K562 (cell line): ENCODE results near the gene ENTREP1. TPM values are rescaled to one million over a fixed set of nuclear protein-coding genes. Genes with fewer than 3 reads are reported as not detected.

Source experiments
- ATAC-seq: fragments of 200-7000 bp; cut with Tn5 transposase; 3 replicates; pipeline ENCODE4 v1.9.1; 2020; ENCODE audit warnings: moderate library complexity
- BruUV-seq: library from RNA; stranded (reverse); fragments of 400-500 nt; replicated peaks from 2 replicates; lab custom pipeline; 2021; lab: Mats Ljungman, UMichigan
- CTCF ChIA-PET: fragments of 300-600 bp; formaldehyde crosslinking; extraction: SDS; loops from one replicate; lab custom pipeline; 2021; ENCODE audit warnings: low intra/inter-chr PET ratio; lab: Yijun Ruan, JAX
- POLR2A ChIA-PET: fragments of 300-600, 350-650 bp; sonication (Branson Sonifier 250); formaldehyde crosslinking; extraction: SDS; loops from one replicate; lab custom pipeline; 2021; ENCODE audit warnings: antibody characterized with exemption, inconsistent platforms; lab: Yijun Ruan, JAX
- DNase-seq, 4 experiments: peaks; one replicate each; pipeline versions ENCODE4 v3.0.0 to v3.0.0-alpha.2; 2011 to 2018; ENCODE audit warnings: low spot score in 3 of 4, mixed read lengths in 3 of 4; ENCODE audit errors: extremely low read depth in 1 of 4
- FAIRE-seq: peaks from 2 replicates; lab custom pipeline; 2011; peaks lifted over from hg19 to GRCh38; lab: Jason Lieb, UNC
- H2AFZ ChIP-seq: 2 replicates; pipeline ENCODE4 v1.6.0; 2011; ENCODE audit warnings: low read depth, low read length, control low read depth, inconsistent platforms
- H3K27ac ChIP-seq: fragments of 200-600 bp; 3 replicates; pipeline ENCODE4 v1.8.0; 2011; ENCODE audit warnings: low read depth, mild to moderate bottlenecking, control low read depth, inconsistent platforms, low read length, moderate library complexity, mixed read lengths; ENCODE audit errors: extremely low read depth
- H3K27me3 ChIP-seq, 2 experiments: fragments of 300-600 bp in 1 of 2; 2 replicates in 1 of 2; 3 replicates in 1 of 2; pipeline versions ENCODE4 v1.6.0 to v1.8.0; 2011; ENCODE audit warnings: inconsistent platforms in 2 of 2, low read length in 2 of 2, mild to moderate bottlenecking in 1 of 2, mixed read lengths in 1 of 2, moderate library complexity in 1 of 2; ENCODE audit not compliant: control insufficient read depth in 2 of 2, insufficient read depth in 2 of 2
- H3K36me3 ChIP-seq: fragments of 300-600 bp; 3 replicates; pipeline ENCODE4 v1.8.0; 2011; ENCODE audit warnings: mild to moderate bottlenecking, low read length, inconsistent platforms; ENCODE audit not compliant: control insufficient read depth, insufficient read depth
- H3K4me1 ChIP-seq, 2 experiments: fragments of 200-600 bp in 1 of 2; replicated peaks in 1 of 2; 2 replicates in 1 of 2; 3 replicates in 1 of 2; pipeline versions ENCODE4 v1.5.1 to v1.8.0; 2011; ENCODE audit warnings: inconsistent platforms in 2 of 2, low read length in 2 of 2, mild to moderate bottlenecking in 1 of 2, mixed read lengths in 1 of 2, moderate library complexity in 1 of 2; ENCODE audit not compliant: control insufficient read depth in 2 of 2, insufficient read depth in 2 of 2
- H3K4me2 ChIP-seq: 2 replicates; pipeline ENCODE4 v1.6.1; 2011; ENCODE audit warnings: low read length, control low read depth, inconsistent platforms, mixed read lengths; ENCODE audit not compliant: insufficient read depth
- H3K4me3 ChIP-seq: fragments of 200-600 bp; sonication (generic), shearing (Covaris generic); 2 replicates; pipeline ENCODE4 v1.5.1; 2016; ENCODE audit warnings: control low read depth, inconsistent platforms
- H3K79me2 ChIP-seq: fragments of 200-600 bp; 3 replicates; pipeline ENCODE4 v1.8.0; 2011; ENCODE audit warnings: low read length, inconsistent platforms; ENCODE audit not compliant: control insufficient read depth, insufficient read depth
- H3K9ac ChIP-seq, 2 experiments: 2 replicates each; pipeline versions ENCODE4 v1.6.0 to v1.6.1; 2011; ENCODE audit warnings: low read depth in 2 of 2, low read length in 2 of 2, control low read depth in 1 of 2, inconsistent platforms in 1 of 2, mild to moderate bottlenecking in 1 of 2, mixed read lengths in 1 of 2; ENCODE audit not compliant: insufficient read depth in 1 of 2
- H3K9me1 ChIP-seq: one replicate; pipeline ENCODE4 v1.6.0; 2011; ENCODE audit warnings: inconsistent platforms, mild to moderate bottlenecking, low read length, moderate library complexity; ENCODE audit not compliant: control insufficient read depth, insufficient read depth
- H3K9me3 ChIP-seq: replicated peaks from 2 replicates; pipeline ENCODE4 v1.5.1; 2011; ENCODE audit warnings: low read depth, low read length, inconsistent platforms; ENCODE audit not compliant: control insufficient read depth, insufficient read depth
- H4K20me1 ChIP-seq: replicated peaks from 2 replicates; pipeline ENCODE4 v1.6.1; 2011; ENCODE audit warnings: low read length, inconsistent platforms, mixed read lengths; ENCODE audit not compliant: control insufficient read depth, insufficient read depth
- CC2D1A ChIP-seq: fragments of 450-650 bp; IDR thresholded peaks from 2 replicates; pipeline ENCODE4 v1.6.1; 2017; ENCODE audit warnings: mild to moderate bottlenecking
- HDAC2 ChIP-seq: fragments of 450-650 bp; IDR thresholded peaks from 2 replicates; pipeline ENCODE4 v1.6.1; 2016; ENCODE audit warnings: mild to moderate bottlenecking
- HDGF ChIP-seq: fragments of 450-650 bp; IDR thresholded peaks from 2 replicates; pipeline ENCODE4 v1.6.1; 2016
- MCM5 ChIP-seq: fragments of 450-650 bp; IDR thresholded peaks from 2 replicates; pipeline ENCODE4 v1.6.1; 2016; ENCODE audit warnings: low read depth
- MECOM ChIP-seq: fragments of 250-450 bp; sonication (Bioruptor Pico); IDR thresholded peaks from 2 replicates; pipeline ENCODE4 v1.8.0; 2022; ENCODE audit warnings: inconsistent platforms
- SRF ChIP-seq, 2 experiments: fragments of 250-450, 450-650 bp in 1 of 2; sonication (Bioruptor Pico) in 1 of 2; sonication (generic) in 1 of 2; formaldehyde crosslinking; IDR thresholded peaks; 2 replicates each; pipeline versions ENCODE4 v1.5.0 to v1.5.1; 2020 to 2022; ENCODE audit warnings: mild to moderate bottlenecking in 1 of 2, missing genetic modification reagents in 1 of 2
- TAL1 ChIP-seq: fragments of 450-650 bp; IDR thresholded peaks from 2 replicates; pipeline ENCODE4 v1.6.1; 2016; ENCODE audit warnings: mild to moderate bottlenecking
- TFAM ChIP-seq: fragments of 250-450 bp; sonication (Bioruptor Pico); conservative IDR thresholded peaks from 2 replicates; pipeline ENCODE4 v1.5.0; 2021; ENCODE audit warnings: mild to moderate bottlenecking, moderate library complexity
- ZNF134 ChIP-seq: fragments of 250-450 bp; sonication (Bioruptor Pico); conservative IDR thresholded peaks from 2 replicates; pipeline ENCODE4 v1.4.0; 2020
- ZNF699 ChIP-seq: fragments of 250-450 bp; sonication (Bioruptor Pico); IDR thresholded peaks from 2 replicates; pipeline ENCODE4 v1.8.0; 2021; ENCODE audit warnings: mild to moderate bottlenecking, moderate library complexity; ENCODE audit not compliant: insufficient replicate concordance
- WGBS: fragments of 100-300 bp; shearing (Covaris generic); methylation state at CpG from one replicate; pipeline ENCODE4 v1.1.6; 2016; ENCODE audit warnings: low coverage, mixed read lengths; ENCODE audit not compliant: insufficient coverage; ENCODE audit errors: missing lambda C conversion rate; 5-methylcytosine and 5-hydroxymethylcytosine counted together
- in situ Hi-C: fragments of 300-500 bp; cut with MboI; formaldehyde crosslinking; loops from 4 replicates; pipeline ENCODE4 v1.15.0; 2018; ENCODE audit warnings: inconsistent platforms, mixed read lengths
- intact Hi-C: fragments of 100-400 bp; cut with micrococcal nuclease; formaldehyde crosslinking; loops from 2 replicates; pipeline ENCODE4 v1.14.2; 2022
- polyA plus RNA-seq, 8 experiments: library from polyadenylated mRNA; depleted of rRNA in 4 of 8; stranded (reverse) in 5 of 8; unstranded in 3 of 8; fragments of >200 nt; fragmentation: Nextera tagmentation in 2 of 8; fragmentation: Illumina TruSeq in 1 of 8; extraction: Ambion mirVana in 2 of 8; extraction: Trizol in 1 of 8; gene quantifications; 2 replicates each; pipeline versions ENCODE4 v1.2.1 to v1.2.3, GENCODE V29; 2011 to 2014; ENCODE audit warnings: inconsistent platforms in 1 of 8, missing spikeins in 1 of 8
- total RNA-seq, 7 experiments: library from RNA; depleted of rRNA in 6 of 7; stranded (reverse); fragments of >200 nt in 6 of 7; fragmentation: Illumina TruSeq in 2 of 7; extraction: Trizol in 2 of 7; gene quantifications; 2 replicates each; pipeline versions ENCODE4 v1.2.1 to v1.2.3, GENCODE V29; 2011 to 2021; ENCODE audit warnings: low replicate concordance in 1 of 7
- TF ChIP-seq, protein P1 (sequence below): fragments of 450-650 bp; IDR thresholded peaks from 2 replicates; pipeline ENCODE4 v1.6.1; 2016; ENCODE audit warnings: antibody characterized with exemption
- TF ChIP-seq, protein P2 (sequence below), 3 experiments: IDR thresholded peaks in 2 of 3; conservative IDR thresholded peaks in 1 of 3; 2 replicates each; pipeline ENCODE4 v1.5.1; 2011 to 2012; ENCODE audit warnings: low read length in 3 of 3, mild to moderate bottlenecking in 3 of 3, control low read depth in 2 of 3, improper control_type of control experiment in 1 of 3, inconsistent platforms in 1 of 3, low read depth in 1 of 3, mixed read lengths in 1 of 3, moderate library complexity in 1 of 3; ENCODE audit not compliant: insufficient read depth in 2 of 3
- TF ChIP-seq, protein P3 (sequence below), 2 experiments: fragments of 450-650 bp in 1 of 2; IDR thresholded peaks; 2 replicates each; pipeline ENCODE4 v1.6.1; 2011 to 2017; ENCODE audit warnings: low read depth in 2 of 2, antibody characterized with exemption in 1 of 2, borderline replicate concordance in 1 of 2, low read length in 1 of 2, mild to moderate bottlenecking in 1 of 2, mixed read lengths in 1 of 2; ENCODE audit not compliant: control insufficient read depth in 1 of 2

Gene ENTREP1
- total and polyA plus RNA-seq, 9 of the 15 experiments (the other 6 are each of a cell fraction or from before 2014, with no cell fraction given) = not detected

DNA sequence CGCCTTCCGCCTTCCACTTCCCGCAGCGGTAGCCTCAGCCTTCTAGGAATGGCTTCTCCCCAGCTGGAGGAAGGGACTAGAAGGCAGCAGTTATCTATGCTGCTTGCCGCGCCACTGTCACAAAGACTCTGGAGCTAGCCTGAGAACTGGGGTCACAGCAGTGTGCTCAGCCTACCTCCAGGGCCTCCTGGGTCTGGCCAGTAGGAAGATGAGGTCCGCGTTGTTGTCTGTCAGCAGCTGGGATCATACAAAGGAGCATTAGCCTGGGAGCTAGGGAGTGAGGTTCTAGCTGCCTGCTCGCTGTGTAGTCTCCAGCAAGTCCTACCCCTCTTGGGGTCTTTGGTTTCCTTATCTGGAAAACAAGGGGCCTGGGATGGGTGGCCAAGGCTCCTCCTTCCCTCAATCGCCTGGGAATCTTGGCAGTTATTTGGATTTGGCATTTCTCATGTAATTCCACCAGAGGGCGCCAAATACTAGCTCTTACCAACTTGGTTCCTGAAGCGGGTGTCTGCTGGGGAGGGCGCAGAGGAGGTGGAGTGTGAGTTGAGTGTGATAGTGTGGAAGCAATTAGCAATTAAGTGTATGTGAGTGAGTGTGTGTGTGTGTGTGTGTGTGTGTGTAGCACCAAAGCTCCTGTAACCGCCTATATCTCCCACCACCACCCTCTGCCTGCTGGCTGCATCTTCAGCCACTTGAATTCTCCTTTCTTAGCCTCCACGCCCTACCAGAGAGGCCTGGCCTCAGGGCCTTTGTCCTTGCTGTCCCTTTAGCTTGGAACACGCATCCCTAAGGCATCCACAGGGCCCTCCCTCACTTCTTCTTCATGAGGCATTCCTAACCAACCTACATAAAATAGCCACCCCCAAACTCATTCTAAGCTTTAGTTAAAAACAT lies 97.1 kb downstream of the ENTREP1 start:
- peak; percentile 90 for FAIRE-seq
- Histone ChIP-seq H3K9ac (no peak overlapping the region), H3K79me2 (no peaks in the 10 kb centered on the region), H3K9me3 (no peaks in the 10 kb centered on the region), H3K36me3 (no peaks in the 10 kb centered on the region), H3K27me3 (peaks cover 2 to 15% of the 10 kb centered on the region in 2 experiments; a peak in 2 of 5 replicates), H3K4me1 (no peaks in the 10 kb centered on the region), H2AFZ (no peak overlapping the region), H3K4me3 (no peak overlapping the region), H3K9me1 (no peaks in the 10 kb centered on the region), H3K27ac (no peak overlapping the region), H3K4me2 (no peak overlapping the region), H4K20me1 (no peaks in the 10 kb centered on the region)
- in situ Hi-C loops = loop anchor here (10.0 kb wide), 1 partner anchor 513 kb away; no protein-coding TSS in a partner anchor
- no TSS peak for BruUV-seq
- intact Hi-C loops = loop anchor here (2.0 to 5.0 kb wide), 3 partner anchors 127 to 509 kb away; no protein-coding TSS in a partner anchor
- CTCF ChIA-PET = interaction anchor here (0.6 to 1.6 kb wide), 4 partner anchors 456 to 549 kb away, joined by 3 to 13 read pairs (median 5); no protein-coding TSS in a partner anchor
- POLR2A ChIA-PET = interaction anchor here (0.6 to 0.9 kb wide), 2 partner anchors 33 to 44 kb away, joined by 3 read pairs; no protein-coding TSS in a partner anchor
- peak; percentile 54 to 70 (median 61) for DNase-seq
- peak; percentile 83 for ATAC-seq
- 23% methylated on average over 16 of the region's 16 CpGs for WGBS
- TF ChIP-seq ZNF699 (CRISPR knock-in tag) = no peak
- no peak for TF ChIP-seq ZNF134 (CRISPR knock-in tag)
- no peak for TF ChIP-seq HDGF
- no peak for TF ChIP-seq TAL1
- no peak for TF ChIP-seq MECOM (CRISPR knock-in tag)
- no peak for TF ChIP-seq HDAC2
- TF ChIP-seq, protein P1, sequence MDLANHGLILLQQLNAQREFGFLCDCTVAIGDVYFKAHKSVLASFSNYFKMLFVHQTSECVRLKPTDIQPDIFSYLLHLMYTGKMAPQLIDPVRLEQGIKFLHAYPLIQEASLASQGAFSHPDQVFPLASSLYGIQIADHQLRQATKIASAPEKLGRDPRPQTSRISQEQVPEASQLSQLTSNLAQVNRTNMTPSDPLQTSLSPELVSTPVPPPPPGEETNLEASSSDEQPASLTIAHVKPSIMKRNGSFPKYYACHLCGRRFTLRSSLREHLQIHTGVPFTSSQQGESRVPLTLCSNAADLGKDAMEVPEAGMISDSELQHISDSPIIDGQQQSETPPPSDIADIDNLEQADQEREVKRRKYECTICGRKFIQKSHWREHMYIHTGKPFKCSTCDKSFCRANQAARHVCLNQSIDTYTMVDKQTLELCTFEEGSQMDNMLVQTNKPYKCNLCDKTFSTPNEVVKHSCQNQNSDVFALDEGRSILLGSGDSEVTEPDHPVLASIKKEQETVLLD = no peak
- TF ChIP-seq MCM5 = no peak
- TF ChIP-seq, protein P2, sequence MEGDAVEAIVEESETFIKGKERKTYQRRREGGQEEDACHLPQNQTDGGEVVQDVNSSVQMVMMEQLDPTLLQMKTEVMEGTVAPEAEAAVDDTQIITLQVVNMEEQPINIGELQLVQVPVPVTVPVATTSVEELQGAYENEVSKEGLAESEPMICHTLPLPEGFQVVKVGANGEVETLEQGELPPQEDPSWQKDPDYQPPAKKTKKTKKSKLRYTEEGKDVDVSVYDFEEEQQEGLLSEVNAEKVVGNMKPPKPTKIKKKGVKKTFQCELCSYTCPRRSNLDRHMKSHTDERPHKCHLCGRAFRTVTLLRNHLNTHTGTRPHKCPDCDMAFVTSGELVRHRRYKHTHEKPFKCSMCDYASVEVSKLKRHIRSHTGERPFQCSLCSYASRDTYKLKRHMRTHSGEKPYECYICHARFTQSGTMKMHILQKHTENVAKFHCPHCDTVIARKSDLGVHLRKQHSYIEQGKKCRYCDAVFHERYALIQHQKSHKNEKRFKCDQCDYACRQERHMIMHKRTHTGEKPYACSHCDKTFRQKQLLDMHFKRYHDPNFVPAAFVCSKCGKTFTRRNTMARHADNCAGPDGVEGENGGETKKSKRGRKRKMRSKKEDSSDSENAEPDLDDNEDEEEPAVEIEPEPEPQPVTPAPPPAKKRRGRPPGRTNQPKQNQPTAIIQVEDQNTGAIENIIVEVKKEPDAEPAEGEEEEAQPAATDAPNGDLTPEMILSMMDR (IDR thresholded peaks at IDR 0.05 in 2 of 3, conservative IDR thresholded peaks at IDR 0.05 in 1 of 3; ENCODE audit: insufficient read depth in 2 of 3, low read depth in 1 of 3, low read length in 3 of 3) = peak; percentile 68 to 81 (median 76)
- no peak for TF ChIP-seq SRF (CRISPR knock-in tag; IDR thresholded peaks at IDR 0.05)
- TF ChIP-seq, protein P3, sequence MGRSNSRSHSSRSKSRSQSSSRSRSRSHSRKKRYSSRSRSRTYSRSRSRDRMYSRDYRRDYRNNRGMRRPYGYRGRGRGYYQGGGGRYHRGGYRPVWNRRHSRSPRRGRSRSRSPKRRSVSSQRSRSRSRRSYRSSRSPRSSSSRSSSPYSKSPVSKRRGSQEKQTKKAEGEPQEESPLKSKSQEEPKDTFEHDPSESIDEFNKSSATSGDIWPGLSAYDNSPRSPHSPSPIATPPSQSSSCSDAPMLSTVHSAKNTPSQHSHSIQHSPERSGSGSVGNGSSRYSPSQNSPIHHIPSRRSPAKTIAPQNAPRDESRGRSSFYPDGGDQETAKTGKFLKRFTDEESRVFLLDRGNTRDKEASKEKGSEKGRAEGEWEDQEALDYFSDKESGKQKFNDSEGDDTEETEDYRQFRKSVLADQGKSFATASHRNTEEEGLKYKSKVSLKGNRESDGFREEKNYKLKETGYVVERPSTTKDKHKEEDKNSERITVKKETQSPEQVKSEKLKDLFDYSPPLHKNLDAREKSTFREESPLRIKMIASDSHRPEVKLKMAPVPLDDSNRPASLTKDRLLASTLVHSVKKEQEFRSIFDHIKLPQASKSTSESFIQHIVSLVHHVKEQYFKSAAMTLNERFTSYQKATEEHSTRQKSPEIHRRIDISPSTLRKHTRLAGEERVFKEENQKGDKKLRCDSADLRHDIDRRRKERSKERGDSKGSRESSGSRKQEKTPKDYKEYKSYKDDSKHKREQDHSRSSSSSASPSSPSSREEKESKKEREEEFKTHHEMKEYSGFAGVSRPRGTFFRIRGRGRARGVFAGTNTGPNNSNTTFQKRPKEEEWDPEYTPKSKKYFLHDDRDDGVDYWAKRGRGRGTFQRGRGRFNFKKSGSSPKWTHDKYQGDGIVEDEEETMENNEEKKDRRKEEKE (IDR thresholded peaks at IDR 0.05; ENCODE audit: borderline replicate concordance in 1 of 2, control insufficient read depth in 1 of 2, low read depth in 2 of 2, low read length in 1 of 2) = no peak
- no peak for TF ChIP-seq TFAM (CRISPR knock-in tag)
- peak; percentile 59; the same call in 1 of the 2 replicates for TF ChIP-seq CC2D1A
